BJ (cell line): ENCODE measurements around the gene ORMDL1. TPM values are rescaled to one million over a fixed set of nuclear protein-coding genes. Genes with fewer than 3 reads are reported as not detected.
"Not testable (repeated sequence)": the region's sequence is repeated elsewhere in the genome, so short reads cannot be mapped to it uniquely, and the experiment has no call there.

Experiments used
- CTCF ChIA-PET: fragments of 350-600 bp; formaldehyde crosslinking; extraction: SDS; loops from one replicate; lab custom pipeline; 2021; ENCODE audit warnings: antibody characterized with exemption, inconsistent platforms; lab: Yijun Ruan, JAX
- POLR2A ChIA-PET: fragments of 300-600 bp; sonication (Branson Sonifier 250); formaldehyde crosslinking; extraction: SDS; loops from one replicate; lab custom pipeline; 2021; ENCODE audit warnings: antibody characterized with exemption; lab: Charles Lee
- DNase-seq: peaks from one replicate; pipeline ENCODE4 v3.0.0-alpha.2; 2011; ENCODE audit warnings: low read depth
- H3K27me3 ChIP-seq: 2 replicates; pipeline ENCODE4 v1.6.0; 2011; ENCODE audit warnings: low read length; ENCODE audit not compliant: control insufficient read depth, insufficient read depth
- H3K36me3 ChIP-seq: 2 replicates; pipeline ENCODE4 v1.5.1; 2011; ENCODE audit warnings: low read length; ENCODE audit not compliant: control insufficient read depth, insufficient read depth
- H3K4me3 ChIP-seq: 2 replicates; pipeline ENCODE4 v1.5.1; 2011; ENCODE audit warnings: low read depth, mild to moderate bottlenecking, control low read depth, low read length
- CTCF ChIP-seq: IDR thresholded peaks from 2 replicates; pipeline ENCODE4 v1.5.1; 2011; ENCODE audit warnings: low read depth, mild to moderate bottlenecking, control low read depth, inconsistent platforms, low read length, moderate library complexity; ENCODE audit not compliant: insufficient read depth
- polyA plus RNA-seq: library from polyadenylated mRNA; depleted of rRNA; stranded (reverse); fragments of >200 nt; gene quantifications from 2 replicates; pipeline ENCODE4 v1.2.3, GENCODE V29; 2011

The ORMDL1 gene
- polyA plus RNA-seq, 1 experiment: 39.6 TPM

GRCh38 chr2:189770590-189771322 lies 13.4 kb downstream of the ORMDL1 start:
- H3K36me3 ChIP-seq: peaks cover 7% of the 10 kb centered on the region
- no peak for TF ChIP-seq CTCF

GRCh38 chr2:189763908-189764661 lies 20.1 kb downstream of the ORMDL1 start:
- TF ChIP-seq CTCF: no peak
- Histone ChIP-seq H3K36me3 (no peaks in the 10 kb centered on the region; the same call in 1 of the 2 replicates), H3K27me3 (no peaks in the 10 kb centered on the region), H3K4me3 (no peak overlapping the region)
- POLR2A ChIA-PET: no interaction called here
- DNase-seq: no peak
- CTCF ChIA-PET: interaction anchor here (0.8 to 1.4 kb wide), 7 partner anchors 8 to 317 kb away, joined by 3 to 5 read pairs (median 4); no protein-coding TSS in a partner anchor

More at GRCh38 chr2:189770590-189771322, 13.4 kb downstream of the ORMDL1 start:
- ChIA-PET CTCF (no interaction called here), POLR2A (no interaction called here)
- no peak for DNase-seq
- Histone ChIP-seq H3K4me3 (no peak overlapping the region), H3K27me3 (no peaks in the 10 kb centered on the region)

GRCh38 chr2:189762551-189763298 lies 21.4 kb downstream of the ORMDL1 start, which contains the start of gene OSGEPL1:
TSS of gene OSGEPL1 (minus strand) at chr2:189762792. CDS start at chr2:189761640, 1,152 bp downstream.
- Histone ChIP-seq H3K27me3 (no peaks in the 10 kb centered on the region), H3K4me3 (peak within 1 kb of the TSS; percentile 76), H3K36me3 (no peaks in the 10 kb centered on the region; the same call in 1 of the 2 replicates)
- ChIA-PET CTCF (interaction anchor here (0.7 to 1.5 kb wide), 17 partner anchors 9 to 326 kb away, joined by 3 to 10 read pairs (median 4); partner anchors contain the start of genes ORMDL1 and PMS1), POLR2A (interaction anchor here (0.6 kb wide), 1 partner anchor 143 kb away, joined by 8 read pairs; no protein-coding TSS in a partner anchor)
- DNase-seq: peak; percentile 47
- TF ChIP-seq CTCF: peak; percentile 71

- no peak for TF ChIP-seq CTCF
- no peaks in the 10 kb centered on the region for H3K27me3 ChIP-seq
- H3K4me3 ChIP-seq: peak overlapping the region; percentile 76
- no peaks in the 10 kb centered on the region; the same call in 1 of the 2 replicates for H3K36me3 ChIP-seq
- ChIA-PET CTCF (interaction anchor here (0.7 to 2.0 kb wide), 14 partner anchors 10 to 327 kb away, joined by 3 to 11 read pairs (median 4); partner anchors contain the start of genes ORMDL1 and PMS1), POLR2A (no interaction called here)
- DNase-seq: no peak
Observed at GRCh38 chr2:189762229-189762550, 21.9 kb downstream of the ORMDL1 start.

- H3K4me3 ChIP-seq, POLR2A ChIA-PET, H3K27me3 ChIP-seq, H3K36me3 ChIP-seq, DNase-seq: not testable (repeated sequence)
- CTCF ChIA-PET: interaction anchor here (1.0 to 2.0 kb wide), 2 partner anchors 8 to 561 kb away, joined by 3 to 11 read pairs; no protein-coding TSS in a partner anchor
Observed at GRCh38 chr2:189760154-189760553, 24.0 kb downstream of the ORMDL1 start.
